ENCODE results near the gene MYL11.

Gene MYL11

GRCh38 chr16:30359871-30360170 is 14.8 kb upstream of the MYL11 start:
- Mint-ChIP-seq H3K36me3 (peaks cover 4% of the 10 kb centered on the region), H3K4me1 (peaks cover 19% of the 10 kb centered on the region), H3K27ac (no peak overlapping the region)

GRCh38 chr16:30361180-30361579 is 13.4 kb upstream of the MYL11 start:
- Mint-ChIP-seq H3K4me3 (no peak overlapping the region), H3K27me3 (no peaks in the 10 kb centered on the region), H3K27ac (peak overlapping the region; percentile 46), H3K9me3 (no peaks in the 10 kb centered on the region), H3K36me3 (peaks cover 6% of the 10 kb centered on the region), H3K4me1 (peaks cover 14% of the 10 kb centered on the region)

More at GRCh38 chr16:30359871-30360170, 14.8 kb upstream of the MYL11 start:
- no peaks in the 10 kb centered on the region for H3K9me3 Mint-ChIP-seq
- H3K27me3 Mint-ChIP-seq = no peaks in the 10 kb centered on the region
- no peak overlapping the region for H3K4me3 Mint-ChIP-seq

- Mint-ChIP-seq H3K27ac (no peak overlapping the region), H3K4me1 (peaks cover 35% of the 10 kb centered on the region), H3K9me3 (no peaks in the 10 kb centered on the region), H3K27me3 (no peaks in the 10 kb centered on the region), H3K36me3 (peaks cover 6% of the 10 kb centered on the region), H3K4me3 (no peak overlapping the region)
These were observed 9.4 kb upstream of the MYL11 start for GRCh38 chr16:30365200-30365599.

- H3K27me3 Mint-ChIP-seq = no peaks in the 10 kb centered on the region
- peaks cover 41% of the 10 kb centered on the region for H3K4me1 Mint-ChIP-seq
- H3K36me3 Mint-ChIP-seq = peaks cover 6% of the 10 kb centered on the region
- peak overlapping the region; percentile 9 for H3K27ac Mint-ChIP-seq
- no peaks in the 10 kb centered on the region for H3K9me3 Mint-ChIP-seq
- H3K4me3 Mint-ChIP-seq = peak overlapping the region; percentile 95
These were observed 8.1 kb upstream of the MYL11 start for GRCh38 chr16:30366511-30366910.

GRCh38 chr16:30367349-30368009 is 7.1 kb upstream of the MYL11 start:
- no peaks in the 10 kb centered on the region for H3K27me3 Mint-ChIP-seq
- H3K4me1 Mint-ChIP-seq = peaks cover 47% of the 10 kb centered on the region
- H3K27ac Mint-ChIP-seq = peak overlapping the region; percentile 69
- H3K36me3 Mint-ChIP-seq = peaks cover 4% of the 10 kb centered on the region
- H3K4me3 Mint-ChIP-seq = peak overlapping the region; percentile 95
- no peaks in the 10 kb centered on the region for H3K9me3 Mint-ChIP-seq

GRCh38 chr16:30368122-30368791 is 6.3 kb upstream of the MYL11 start:
- Mint-ChIP-seq H3K9me3 (no peaks in the 10 kb centered on the region), H3K4me1 (peaks cover 50% of the 10 kb centered on the region), H3K4me3 (peak overlapping the region; percentile 95), H3K27ac (peak overlapping the region; percentile 92), H3K27me3 (no peaks in the 10 kb centered on the region), H3K36me3 (peaks cover 3% of the 10 kb centered on the region)

GRCh38 chr16:30368792-30369090 is 5.9 kb upstream of the MYL11 start:
- Mint-ChIP-seq H3K36me3 (peaks cover 3% of the 10 kb centered on the region), H3K9me3 (no peaks in the 10 kb centered on the region), H3K27ac (peak overlapping the region; percentile 81), H3K4me3 (peak overlapping the region; percentile 95), H3K4me1 (peaks cover 49% of the 10 kb centered on the region), H3K27me3 (no peaks in the 10 kb centered on the region)

GRCh38 chr16:30369091-30369937 is 5.3 kb upstream of the MYL11 start:
- Mint-ChIP-seq H3K27ac (peak overlapping the region; percentile 81), H3K27me3 (no peaks in the 10 kb centered on the region), H3K4me1 (peaks cover 49% of the 10 kb centered on the region), H3K9me3 (no peaks in the 10 kb centered on the region), H3K36me3 (peaks cover 3% of the 10 kb centered on the region), H3K4me3 (peak overlapping the region; percentile 95)

GRCh38 chr16:30369938-30370455 is 4.6 kb upstream of the MYL11 start:
- Mint-ChIP-seq H3K36me3 (peaks cover 3% of the 10 kb centered on the region), H3K4me3 (peak overlapping the region; percentile 79), H3K9me3 (no peaks in the 10 kb centered on the region), H3K4me1 (peaks cover 49% of the 10 kb centered on the region), H3K27me3 (no peaks in the 10 kb centered on the region), H3K27ac (no peak overlapping the region)

GRCh38 chr16:30370456-30371247 is 4.0 kb upstream of the MYL11 start, which contains the start of gene TBC1D10B:
Gene TBC1D10B, minus strand, starts transcription at chr16:30370494. Its CDS starts 311 bp downstream, at chr16:30370183.
- H3K27ac Mint-ChIP-seq = peak within 1 kb of the TSS; percentile 96
- no peaks in the 10 kb centered on the region for H3K9me3 Mint-ChIP-seq
- peaks cover 45% of the 10 kb centered on the region for H3K4me1 Mint-ChIP-seq

GRCh38 chr16:30371248-30371816 is 3.3 kb upstream of the MYL11 start:
- Mint-ChIP-seq H3K27me3 (no peaks in the 10 kb centered on the region), H3K27ac (peak overlapping the region; percentile 96), H3K36me3 (no peaks in the 10 kb centered on the region), H3K4me1 (peaks cover 42% of the 10 kb centered on the region), H3K4me3 (peak overlapping the region; percentile 79), H3K9me3 (no peaks in the 10 kb centered on the region)

More at GRCh38 chr16:30370456-30371247, 4.0 kb upstream of the MYL11 start, which contains the start of gene TBC1D10B:
- no peaks in the 10 kb centered on the region for H3K27me3 Mint-ChIP-seq
- H3K36me3 Mint-ChIP-seq = no peaks in the 10 kb centered on the region
- H3K4me3 Mint-ChIP-seq = peak within 1 kb of the TSS; percentile 95

- H3K36me3 Mint-ChIP-seq = no peaks in the 10 kb centered on the region
- H3K4me1 Mint-ChIP-seq = peaks cover 36% of the 10 kb centered on the region
- peak overlapping the region; percentile 97 for H3K27ac Mint-ChIP-seq
- H3K27me3 Mint-ChIP-seq = no peaks in the 10 kb centered on the region
- no peaks in the 10 kb centered on the region for H3K9me3 Mint-ChIP-seq
- peak overlapping the region; percentile 79 for H3K4me3 Mint-ChIP-seq
These were observed 2.4 kb upstream of the MYL11 start for GRCh38 chr16:30372038-30372712.

- Mint-ChIP-seq H3K27me3 (no peaks in the 10 kb centered on the region), H3K9me3 (no peaks in the 10 kb centered on the region), H3K4me3 (peak overlapping the region; percentile 51), H3K4me1 (peaks cover 36% of the 10 kb centered on the region), H3K36me3 (no peaks in the 10 kb centered on the region), H3K27ac (peak overlapping the region; percentile 97)
These were observed 1.9 kb upstream of the MYL11 start for GRCh38 chr16:30372725-30373124.

GRCh38 chr16:30375864-30376263 is 1.3 kb downstream of the MYL11 start:
- Mint-ChIP-seq H3K27ac (peak overlapping the region; percentile 59), H3K4me1 (peaks cover 45% of the 10 kb centered on the region), H3K36me3 (peaks cover 4% of the 10 kb centered on the region), H3K4me3 (no peak overlapping the region), H3K9me3 (no peaks in the 10 kb centered on the region), H3K27me3 (no peaks in the 10 kb centered on the region)

Data from activated naive CD4-positive, alpha-beta T cell treated with anti-CD3 and anti-CD28 coated beads, Interleukin-2, amount 50 U/mL, for 24 hours (primary cell).